MM.1S (cell line): ENCODE measurements around the gene CLEC2L.

Experiments used
- DNase-seq: peaks from one replicate; pipeline ENCODE4 v3.0.0-alpha.2; 2015
- H2AFZ ChIP-seq: fragments of 300-600 bp; sonication (generic); 2 replicates; pipeline ENCODE4 v1.6.0; 2016; ENCODE audit warnings: antibody characterized with exemption, low read length
- H3F3A ChIP-seq: fragments of 300-600 bp; sonication (generic); 2 replicates; pipeline ENCODE4 v1.6.1; 2016; ENCODE audit warnings: mild to moderate bottlenecking, antibody characterized with exemption, low read length, moderate library complexity, mixed read lengths; ENCODE audit not compliant: insufficient read depth
- H3K27ac ChIP-seq: fragments of 300-600 bp; sonication (generic); 2 replicates; pipeline ENCODE4 v1.5.1; 2016; ENCODE audit warnings: mild to moderate bottlenecking, low read length
- H3K27me3 ChIP-seq: fragments of 300-600 bp; sonication (generic); replicated peaks from 2 replicates; pipeline ENCODE4 v1.6.0; 2016; ENCODE audit warnings: low read length; ENCODE audit not compliant: insufficient read depth
- H3K36me3 ChIP-seq: fragments of 300-600 bp; sonication (generic); replicated peaks from 2 replicates; pipeline ENCODE4 v1.6.1; 2016; ENCODE audit warnings: mild to moderate bottlenecking, low read length, mixed read lengths; ENCODE audit not compliant: insufficient read depth
- H3K4me1 ChIP-seq: fragments of 300-600 bp; sonication (generic); 2 replicates; pipeline ENCODE4 v1.6.1; 2016; ENCODE audit warnings: low read length, mixed read lengths
- H3K4me2 ChIP-seq: fragments of 300-600 bp; sonication (generic); 2 replicates; pipeline ENCODE4 v1.6.0; 2016; ENCODE audit warnings: low read depth, low read length
- H3K4me3 ChIP-seq: fragments of 300-600 bp; sonication (generic); 2 replicates; pipeline ENCODE4 v1.5.1; 2016; ENCODE audit warnings: low read length, mixed read lengths
- H3K79me2 ChIP-seq: fragments of 300-600 bp; sonication (generic); 2 replicates; pipeline ENCODE4 v1.6.1; 2016; ENCODE audit warnings: mixed run types, low read length, mixed read lengths
- H3K9ac ChIP-seq: fragments of 300-600 bp; sonication (generic); 2 replicates; pipeline ENCODE4 v1.6.1; 2016; ENCODE audit warnings: low read length, mixed read lengths
- H3K9me2 ChIP-seq: fragments of 300-600 bp; sonication (generic); replicated peaks from 2 replicates; pipeline ENCODE4 v1.6.1; 2016; ENCODE audit warnings: mild to moderate bottlenecking, low read length, mixed read lengths; ENCODE audit not compliant: insufficient read depth
- H3K9me3 ChIP-seq: fragments of 300-600 bp; sonication (generic); replicated peaks from 2 replicates; pipeline ENCODE4 v1.6.1; 2016; ENCODE audit warnings: mild to moderate bottlenecking, low read length, mixed read lengths; ENCODE audit not compliant: insufficient read depth
- H4K20me1 ChIP-seq: fragments of 300-600 bp; sonication (generic); 2 replicates; pipeline ENCODE4 v1.6.1; 2016; ENCODE audit warnings: mild to moderate bottlenecking, low read length, moderate library complexity, mixed read lengths; ENCODE audit not compliant: insufficient read depth
- EZH2 ChIP-seq: fragments of 300-600 bp; sonication (generic); optimal IDR thresholded peaks from 2 replicates; pipeline ENCODE3; 2017; ENCODE audit warnings: low read depth, mild to moderate bottlenecking, antibody characterized with exemption, low read length, mixed read lengths
- EZH2phosphoT487 ChIP-seq: fragments of 300-600 bp; sonication (generic); IDR thresholded peaks from 2 replicates; pipeline ENCODE4 v1.6.1; 2018; ENCODE audit warnings: antibody characterized with exemption, low read length
- TF ChIP-seq, protein P1 (sequence below): fragments of 300-600 bp; sonication (generic); IDR thresholded peaks from 2 replicates; pipeline ENCODE4 v1.5.1; 2016; ENCODE audit warnings: antibody characterized with exemption, low read length, mixed read lengths

CLEC2L gene

DNA sequence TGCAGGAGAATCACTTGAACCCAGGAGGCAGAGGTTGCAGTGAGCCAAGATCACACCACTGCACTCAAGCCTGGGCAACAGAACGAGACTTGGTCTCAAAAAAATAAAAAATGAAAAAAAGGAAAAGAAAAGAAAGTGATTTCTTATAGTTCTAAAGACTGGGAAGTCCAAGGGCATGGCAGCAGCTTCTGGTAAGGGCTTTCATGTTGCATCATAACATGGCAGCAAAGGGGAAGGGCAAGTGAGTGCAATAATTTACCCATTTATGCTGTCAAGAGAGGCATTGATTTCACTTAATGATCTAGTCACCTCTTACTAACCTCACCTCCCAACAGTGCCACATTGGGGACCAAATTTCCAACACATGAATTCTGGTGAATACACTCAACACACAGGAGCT lies 31.2 kb upstream of the CLEC2L start:
- H3K36me3 ChIP-seq: no peaks in the 10 kb centered on the region

DNA sequence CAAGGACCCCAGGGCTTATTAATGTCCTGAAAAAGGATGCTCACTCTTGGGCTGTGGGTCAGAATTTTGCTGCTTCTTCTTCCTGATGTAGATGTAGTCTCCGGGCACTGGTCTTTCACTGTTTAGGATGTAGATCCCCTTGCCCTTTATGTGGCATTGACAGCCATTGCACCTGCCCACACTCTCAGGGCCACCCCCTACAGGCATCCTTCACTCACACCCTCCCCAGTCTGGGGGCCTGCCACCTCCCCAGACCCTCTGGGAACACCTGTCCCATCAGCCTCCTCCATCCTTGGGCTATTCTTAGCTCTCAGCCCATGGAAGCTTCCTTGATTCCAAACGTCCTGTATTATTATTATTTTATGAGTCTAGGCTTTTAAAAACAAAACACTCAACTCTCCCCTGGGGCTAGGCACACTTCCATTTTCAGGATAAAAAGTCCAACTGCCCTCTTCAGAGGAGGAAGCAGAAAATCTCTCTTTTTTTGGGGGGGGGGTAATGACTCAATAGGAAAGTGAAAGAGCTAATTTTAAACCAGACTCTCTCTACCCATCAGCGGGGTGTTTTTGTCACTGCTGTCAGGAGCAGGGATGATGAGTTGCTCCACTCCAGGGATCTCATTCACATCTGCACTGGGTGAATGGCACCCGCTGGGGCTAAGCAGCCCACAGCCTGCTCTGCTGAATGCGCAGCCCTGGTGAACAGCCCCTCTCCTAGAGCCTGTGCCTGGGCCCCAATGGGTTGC lies 28.5 kb upstream of the CLEC2L start:
- Histone ChIP-seq H3K36me3 (no peaks in the 10 kb centered on the region), H2AFZ (0 out of 2 replicates have a peak overlapping the region, but pooled peaks have one; percentile 9), H3K4me1 (peaks cover 19% of the 10 kb centered on the region), H3K4me2 (peak overlapping the region; percentile 64), H3K4me3 (0 out of 2 replicates have a peak overlapping the region, but pooled peaks have one; percentile 6), H3K27ac (peak overlapping the region; percentile 6; the same call in 1 of the 2 replicates), H3K9me3 (no peaks in the 10 kb centered on the region), H3K9ac (no peak overlapping the region), H4K20me1 (no peaks in the 10 kb centered on the region), H3K27me3 (no peaks in the 10 kb centered on the region), H3F3A (peaks cover 12% of the 10 kb centered on the region), H3K79me2 (no peaks in the 10 kb centered on the region), H3K9me2 (no peaks in the 10 kb centered on the region)
- DNase-seq: peak; percentile 61
- TF ChIP-seq EZH2: no peak
- TF ChIP-seq, protein P1, sequence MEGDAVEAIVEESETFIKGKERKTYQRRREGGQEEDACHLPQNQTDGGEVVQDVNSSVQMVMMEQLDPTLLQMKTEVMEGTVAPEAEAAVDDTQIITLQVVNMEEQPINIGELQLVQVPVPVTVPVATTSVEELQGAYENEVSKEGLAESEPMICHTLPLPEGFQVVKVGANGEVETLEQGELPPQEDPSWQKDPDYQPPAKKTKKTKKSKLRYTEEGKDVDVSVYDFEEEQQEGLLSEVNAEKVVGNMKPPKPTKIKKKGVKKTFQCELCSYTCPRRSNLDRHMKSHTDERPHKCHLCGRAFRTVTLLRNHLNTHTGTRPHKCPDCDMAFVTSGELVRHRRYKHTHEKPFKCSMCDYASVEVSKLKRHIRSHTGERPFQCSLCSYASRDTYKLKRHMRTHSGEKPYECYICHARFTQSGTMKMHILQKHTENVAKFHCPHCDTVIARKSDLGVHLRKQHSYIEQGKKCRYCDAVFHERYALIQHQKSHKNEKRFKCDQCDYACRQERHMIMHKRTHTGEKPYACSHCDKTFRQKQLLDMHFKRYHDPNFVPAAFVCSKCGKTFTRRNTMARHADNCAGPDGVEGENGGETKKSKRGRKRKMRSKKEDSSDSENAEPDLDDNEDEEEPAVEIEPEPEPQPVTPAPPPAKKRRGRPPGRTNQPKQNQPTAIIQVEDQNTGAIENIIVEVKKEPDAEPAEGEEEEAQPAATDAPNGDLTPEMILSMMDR: no peak

More for the DNA sequence above, 31.2 kb upstream of the CLEC2L start:
- no peaks in the 10 kb centered on the region for H3K9me3 ChIP-seq
- H3K4me3 ChIP-seq: no peak overlapping the region
- H3K9ac ChIP-seq: no peak overlapping the region
- DNase-seq: no peak
- peaks cover 19% of the 10 kb centered on the region for H3K4me1 ChIP-seq
- TF ChIP-seq EZH2phosphoT487 (no peak), EZH2 (no peak)
- TF ChIP-seq, protein P1: no peak
- H3K27ac ChIP-seq: no peak overlapping the region
- no peaks in the 10 kb centered on the region for H3K9me2 ChIP-seq
- H3F3A ChIP-seq: peaks cover 12% of the 10 kb centered on the region
- no peak overlapping the region for H2AFZ ChIP-seq
- H3K4me2 ChIP-seq: no peak overlapping the region
- no peaks in the 10 kb centered on the region for H3K79me2 ChIP-seq
- H4K20me1 ChIP-seq: no peaks in the 10 kb centered on the region
- no peaks in the 10 kb centered on the region for H3K27me3 ChIP-seq

DNA sequence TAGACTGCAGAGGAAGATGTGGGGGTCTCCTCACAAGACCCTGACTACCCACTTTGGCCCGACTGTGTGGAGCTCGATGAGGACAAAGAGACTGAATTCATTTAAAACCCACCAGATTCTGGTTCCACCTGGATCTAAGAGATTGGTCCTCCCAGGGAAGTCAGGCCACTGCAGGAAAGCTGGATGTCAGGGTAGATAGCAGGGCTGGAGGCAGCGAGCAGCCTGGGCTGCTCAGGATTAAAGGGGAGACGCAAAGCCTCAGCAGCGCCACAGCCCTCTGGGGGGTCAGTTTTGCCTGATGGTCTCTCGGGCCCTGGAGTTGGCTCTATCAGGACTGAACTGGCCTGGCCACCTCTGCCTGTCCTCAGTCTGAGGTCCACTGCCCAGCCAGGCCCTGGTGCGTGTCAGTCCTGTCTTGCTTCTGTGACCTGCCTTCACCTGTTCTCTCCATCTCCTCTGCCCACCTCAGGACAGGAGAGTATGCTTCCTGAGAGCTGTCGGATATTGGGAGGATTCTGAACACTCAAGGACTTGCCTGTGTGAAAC lies 27.8 kb upstream of the CLEC2L start:
- H3K9ac ChIP-seq: no peak overlapping the region
- no peaks in the 10 kb centered on the region for H3K9me3 ChIP-seq
- H3K4me1 ChIP-seq: peaks cover 19% of the 10 kb centered on the region
- 0 out of 2 replicates have a peak overlapping the region, but pooled peaks have one; percentile 9 for H2AFZ ChIP-seq
- peak overlapping the region; percentile 64 for H3K4me2 ChIP-seq
- H3K27ac ChIP-seq: peak overlapping the region; percentile 6; the same call in 1 of the 2 replicates
- no peak for TF ChIP-seq EZH2phosphoT487
- TF ChIP-seq EZH2: no peak
- TF ChIP-seq, protein P1: no peak
- H4K20me1 ChIP-seq: no peaks in the 10 kb centered on the region
- DNase-seq: no peak
- H3K4me3 ChIP-seq: 0 out of 2 replicates have a peak overlapping the region, but pooled peaks have one; percentile 6
- no peaks in the 10 kb centered on the region for H3K36me3 ChIP-seq
- no peaks in the 10 kb centered on the region for H3K79me2 ChIP-seq
- no peaks in the 10 kb centered on the region for H3K9me2 ChIP-seq
- no peaks in the 10 kb centered on the region for H3K27me3 ChIP-seq
- H3F3A ChIP-seq: peaks cover 12% of the 10 kb centered on the region
